NCI-H1092 (cell line): ENCODE measurements around the gene ZNF385C.

Experiments used
- DNase-seq: peaks from one replicate; lab custom pipeline; 2025; lab: John Stamatoyannopoulos, UW

Gene ZNF385C

DNA sequence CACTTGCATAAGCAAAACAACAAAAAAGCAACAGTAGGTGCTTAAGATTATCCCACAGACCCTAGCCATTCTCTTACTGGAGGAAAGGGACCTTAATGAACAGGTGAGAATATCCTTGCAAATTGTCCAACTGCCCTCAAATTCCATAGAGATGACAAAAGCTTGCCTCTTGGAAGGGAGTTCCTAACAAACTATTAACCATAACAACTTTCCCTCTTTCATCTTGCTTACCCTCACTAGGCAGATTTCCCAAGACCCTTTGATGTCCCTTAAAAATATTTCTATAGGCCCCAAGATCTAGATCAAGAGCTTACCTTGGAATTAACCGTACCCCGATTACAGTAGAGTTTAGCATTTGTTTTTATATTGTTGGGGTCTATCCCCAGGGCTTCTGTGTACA, 109.9 kb downstream of the ZNF385C start:
- no peak for DNase-seq

- no peak for DNase-seq
Observed at GRCh38 chr17:41987642-41988041, 110.6 kb downstream of the ZNF385C start.

DNA sequence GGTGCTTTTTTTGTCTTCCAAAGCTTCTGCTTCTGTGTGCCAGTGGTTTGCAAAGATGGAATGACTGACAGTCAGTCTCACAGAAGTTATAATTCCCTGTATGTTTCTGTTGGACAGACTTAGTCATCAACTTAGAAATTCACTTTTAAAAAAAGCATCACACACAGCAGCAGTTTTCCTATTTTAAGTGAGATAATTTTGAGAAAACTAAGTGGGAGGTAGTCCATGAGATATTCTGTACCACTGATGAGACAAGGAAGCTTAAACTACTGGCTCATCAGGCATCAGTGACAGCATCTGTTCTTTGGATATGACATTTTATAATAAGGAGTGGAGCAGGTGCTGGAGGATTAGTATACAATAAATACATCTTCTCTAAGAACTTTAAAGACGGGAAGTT, 111.6 kb downstream of the ZNF385C start:
- no peak for DNase-seq

- DNase-seq, result no peak
Observed at GRCh38 chr17:41985919-41986318, 112.4 kb downstream of the ZNF385C start.

DNA sequence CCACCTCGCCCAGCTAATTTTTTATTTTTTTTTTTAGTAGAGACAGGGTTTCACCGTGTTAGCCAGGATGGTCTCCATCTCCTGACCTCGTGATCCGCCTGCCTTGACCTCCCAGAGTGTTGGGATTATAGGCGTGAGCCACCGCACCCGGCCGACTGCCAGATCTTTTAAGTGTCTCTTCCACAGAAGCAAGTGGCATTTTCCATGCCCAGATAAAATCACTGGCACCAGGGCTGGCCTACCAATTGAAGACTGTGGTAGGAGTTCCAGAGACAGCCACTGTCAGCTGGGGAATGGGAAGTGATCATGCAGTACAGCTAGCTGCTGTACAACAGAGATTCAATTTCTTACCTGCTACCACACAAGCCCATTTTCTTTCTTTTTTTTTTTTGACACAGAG, 113.8 kb downstream of the ZNF385C start:
- DNase-seq, result no peak

DNA sequence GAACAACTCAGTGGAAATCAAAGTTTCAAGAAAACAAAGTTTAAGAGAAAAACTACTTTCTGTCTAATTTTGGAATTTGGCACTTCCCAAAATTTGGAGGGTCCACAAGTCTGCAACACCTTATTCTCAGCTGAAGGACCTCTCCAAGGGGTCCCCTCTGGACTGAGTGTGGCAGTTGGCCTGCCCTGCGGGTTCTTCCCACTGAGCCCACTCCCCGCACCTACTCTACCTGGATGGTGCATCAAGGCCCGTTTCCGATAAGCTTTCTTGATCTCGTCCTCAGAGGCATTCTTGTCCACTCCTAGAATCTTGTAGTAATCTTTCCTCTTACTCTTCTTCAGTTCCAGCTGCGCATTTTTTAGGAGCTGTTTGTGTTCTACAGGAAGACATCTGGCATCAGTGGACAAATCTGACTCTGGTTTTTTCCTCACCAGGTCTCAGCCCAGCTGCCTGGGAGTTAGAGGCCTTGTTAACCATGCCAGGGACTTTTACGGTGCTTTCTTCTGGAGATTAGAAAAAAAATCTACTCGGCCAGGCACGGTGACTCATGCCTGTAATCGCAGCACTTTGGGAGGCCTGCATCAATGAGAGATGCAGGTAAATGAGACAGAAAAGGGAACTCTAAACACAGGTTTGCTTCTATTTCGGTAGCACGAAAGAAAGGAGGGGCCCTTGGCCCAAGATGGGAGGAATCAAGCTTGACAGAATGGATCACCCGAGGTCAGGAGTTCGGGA, 116.1 kb downstream of the ZNF385C start:
- DNase-seq, result no peak

- no peak for DNase-seq
Observed at GRCh38 chr17:41977991-41978390, 120.3 kb downstream of the ZNF385C start.

DNA sequence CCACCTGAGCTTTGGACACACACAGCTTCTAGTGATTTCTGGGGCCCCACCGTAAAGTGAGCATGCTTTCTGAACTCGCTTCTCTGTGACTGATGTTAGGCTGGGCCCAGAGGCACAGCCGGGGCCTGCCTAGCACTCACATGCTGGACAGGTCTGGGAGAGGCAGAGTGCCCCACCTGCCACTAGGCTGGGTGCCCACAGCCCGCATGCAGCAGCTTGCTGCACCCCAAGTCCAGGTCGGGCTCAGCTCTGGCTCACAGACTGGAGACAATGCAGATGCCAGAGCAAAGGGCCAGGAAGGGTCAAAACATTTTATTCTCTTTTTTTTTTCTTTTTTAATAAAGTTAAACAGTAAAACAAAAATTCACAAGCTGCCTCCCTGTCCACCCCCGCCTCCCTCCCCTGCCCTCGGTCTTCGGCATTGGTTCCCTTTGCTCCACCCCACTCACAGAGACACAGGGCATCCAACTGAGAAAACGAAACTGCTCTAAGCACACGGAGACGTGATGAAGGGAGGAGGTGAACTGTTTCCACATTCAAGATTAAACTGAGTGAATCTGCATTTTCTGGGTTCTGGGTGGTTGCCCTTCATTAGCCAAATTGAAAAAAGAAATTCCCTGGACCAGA, 122.0 kb downstream of the ZNF385C start:
- DNase-seq, result no peak
